Upper lobe of left lung (tissue), 6 donors: Measurements from ENCODE around the gene FAHD1. TPM values are rescaled to one million over a fixed set of nuclear protein-coding genes. Genes with fewer than 3 reads are reported as not detected.

ENCODE experiments used
- ATAC-seq, 2 donors: fragments of 200-7000 bp; cut with Tn5 transposase; one replicate each; pipeline ENCODE4 v1.9.1; 2022; ENCODE audit warnings: mild to moderate bottlenecking in 2 of 2, moderate library complexity in 2 of 2; ENCODE audit not compliant: low FRiP score in 2 of 2
- DNase-seq, 2 donors: peaks; one replicate each; pipeline ENCODE4 v3.0.0-alpha.2; 2019 to 2020
- H3K27ac ChIP-seq, 4 donors: fragments of 200-600 bp; sonication (generic); one replicate each; pipeline ENCODE4 v1.5.1; 2016 to 2019
- H3K27me3 ChIP-seq, 4 donors: fragments of 200-600 bp; sonication (generic); one replicate each; pipeline ENCODE4 v1.5.1; 2017 to 2019
- H3K36me3 ChIP-seq, 4 donors: fragments of 200-600 bp; sonication (generic); one replicate each; pipeline ENCODE4 v1.5.1; 2016 to 2019
- H3K4me1 ChIP-seq, 4 donors: fragments of 200-600 bp; sonication (generic); one replicate each; pipeline ENCODE4 v1.5.1; 2018 to 2019
- H3K4me3 ChIP-seq, 4 donors: fragments of 200-600 bp; sonication (generic); one replicate each; pipeline ENCODE4 v1.5.1; 2017 to 2019; ENCODE audit warnings: mild to moderate bottlenecking in 2 of 4, moderate library complexity in 1 of 4
- H3K9me3 ChIP-seq, 4 donors: fragments of 200-600 bp; sonication (generic); one replicate each; pipeline ENCODE4 v1.5.1; 2018 to 2019
- EP300 ChIP-seq, 4 donors: sonication (generic); formaldehyde crosslinking; IDR thresholded peaks; one replicate each; pipeline ENCODE4 v1.5.1; 2017; ENCODE audit warnings: antibody characterized with exemption in 4 of 4, control low read depth in 2 of 4
- POLR2A ChIP-seq, 4 donors: fragments of 450-650 bp; IDR thresholded peaks; one replicate each; pipeline ENCODE4 v1.5.1; 2016 to 2017; ENCODE audit warnings: antibody characterized with exemption in 4 of 4, mild to moderate bottlenecking in 2 of 4
- POLR2AphosphoS5 ChIP-seq, 2 donors: sonication (generic); formaldehyde crosslinking; IDR thresholded peaks; one replicate each; pipeline ENCODE4 v1.5.1; 2017; ENCODE audit warnings: antibody characterized with exemption in 2 of 2
- WGBS, 2 donors: methylation state at CpG; one replicate each; pipeline ENCODE4 v1.1.5; 2017 to 2018; 5-methylcytosine and 5-hydroxymethylcytosine counted together
- total RNA-seq, 6 donors: library from RNA; depleted of rRNA in 4 of 6; stranded (reverse); fragments of >200 nt in 4 of 6; gene quantifications; one replicate each; pipeline versions ENCODE4 v1.1.0 to v1.2.1, GENCODE V29; 2016 to 2021
- TF ChIP-seq, protein P1 (sequence below), 6 experiments: fragments of 450-650 bp in 4 of 6; fragments of 200-600 bp in 2 of 6; sonication (generic) in 2 of 6; IDR thresholded peaks; one replicate each; pipeline ENCODE4 v1.5.1; 2016 to 2019; ENCODE audit warnings: antibody characterized with exemption in 6 of 6
- donor health status: DM: no; HTN: no; CAD: no; lungs with moderate emphysema.
- donor health status: DM: no; HTN: yes; CAD: no; lungs with severe emphysema.

Gene FAHD1
- total RNA-seq, 6 donors from 2014 or later: 22.1 to 42.1 (median 32.6) TPM

- ATAC-seq (no peak), DNase-seq (no peak)
- no peak overlapping the region for H3K27ac ChIP-seq
- H3K27me3 ChIP-seq: no peaks in the 10 kb centered on the region
- no peak overlapping the region for H3K4me3 ChIP-seq
- H3K4me1 ChIP-seq: peaks cover 3 to 8% (median 4%) of the 10 kb centered on the region in 4 donors
- H3K9me3 ChIP-seq: no peaks in the 10 kb centered on the region
- WGBS, 2 donors: 94 to 98% methylated on average over 14 to 15 of the region's 16 CpGs
- TF ChIP-seq POLR2AphosphoS5 (IDR thresholded peaks at IDR 0.05) (no peak), EP300 (IDR thresholded peaks at IDR 0.05) (no peak), POLR2A (IDR thresholded peaks at IDR 0.05) (no peak)
- TF ChIP-seq, protein P1, sequence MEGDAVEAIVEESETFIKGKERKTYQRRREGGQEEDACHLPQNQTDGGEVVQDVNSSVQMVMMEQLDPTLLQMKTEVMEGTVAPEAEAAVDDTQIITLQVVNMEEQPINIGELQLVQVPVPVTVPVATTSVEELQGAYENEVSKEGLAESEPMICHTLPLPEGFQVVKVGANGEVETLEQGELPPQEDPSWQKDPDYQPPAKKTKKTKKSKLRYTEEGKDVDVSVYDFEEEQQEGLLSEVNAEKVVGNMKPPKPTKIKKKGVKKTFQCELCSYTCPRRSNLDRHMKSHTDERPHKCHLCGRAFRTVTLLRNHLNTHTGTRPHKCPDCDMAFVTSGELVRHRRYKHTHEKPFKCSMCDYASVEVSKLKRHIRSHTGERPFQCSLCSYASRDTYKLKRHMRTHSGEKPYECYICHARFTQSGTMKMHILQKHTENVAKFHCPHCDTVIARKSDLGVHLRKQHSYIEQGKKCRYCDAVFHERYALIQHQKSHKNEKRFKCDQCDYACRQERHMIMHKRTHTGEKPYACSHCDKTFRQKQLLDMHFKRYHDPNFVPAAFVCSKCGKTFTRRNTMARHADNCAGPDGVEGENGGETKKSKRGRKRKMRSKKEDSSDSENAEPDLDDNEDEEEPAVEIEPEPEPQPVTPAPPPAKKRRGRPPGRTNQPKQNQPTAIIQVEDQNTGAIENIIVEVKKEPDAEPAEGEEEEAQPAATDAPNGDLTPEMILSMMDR (IDR thresholded peaks at IDR 0.05): no peak
- H3K36me3 ChIP-seq: peaks cover 20 to 67% (median 45%) of the 10 kb centered on the region in 4 donors
These were observed 16.5 kb upstream of the FAHD1 start for GRCh38 chr16:1810536-1810935.

DNA sequence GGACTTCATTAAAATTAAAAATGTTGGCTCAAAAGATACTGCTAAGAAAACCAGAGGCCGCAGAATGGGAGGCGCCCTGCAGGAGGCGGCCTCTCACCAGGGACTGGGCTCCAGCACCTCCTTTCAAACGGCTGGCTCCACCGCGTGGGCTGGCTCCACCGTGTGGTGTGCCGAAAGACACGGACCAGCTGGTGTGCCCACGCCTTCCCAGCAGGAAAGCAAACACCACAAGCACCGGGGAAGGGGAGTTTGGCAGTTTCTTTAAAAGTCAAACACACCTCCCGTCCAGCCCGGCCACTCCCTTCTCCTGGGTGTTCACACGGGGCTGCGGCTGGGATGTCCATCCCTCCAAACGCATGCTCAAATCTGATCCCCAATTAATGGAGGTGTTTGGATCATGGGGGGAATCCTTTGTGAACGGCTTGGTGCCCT is 14.3 kb upstream of the FAHD1 start:
- WGBS, 2 donors: 25 to 35% methylated on average over 11 to 15 of the region's 17 CpGs
- no peak overlapping the region for H3K27ac ChIP-seq
- peaks cover 3 to 8% (median 4%) of the 10 kb centered on the region in 4 donors for H3K4me1 ChIP-seq
- DNase-seq: peak; percentile 87 to 91
- peak; percentile 86 to 92 for ATAC-seq
- no peak overlapping the region for H3K4me3 ChIP-seq
- no peaks in the 10 kb centered on the region for H3K9me3 ChIP-seq
- peak; percentile 47 to 76 for TF ChIP-seq POLR2AphosphoS5 (IDR thresholded peaks at IDR 0.05)
- TF ChIP-seq, protein P1 (IDR thresholded peaks at IDR 0.05): peak; percentile 19 to 71 (median 49)
- TF ChIP-seq EP300 (IDR thresholded peaks at IDR 0.05): no peak
- no peaks in the 10 kb centered on the region for H3K27me3 ChIP-seq
- H3K36me3 ChIP-seq: peaks cover 22 to 69% (median 55%) of the 10 kb centered on the region in 4 donors

GRCh38 chr16:1815461-1815860 is 11.5 kb upstream of the FAHD1 start:
- Histone ChIP-seq H3K27ac (no peak overlapping the region), H3K27me3 (no peaks in the 10 kb centered on the region), H3K9me3 (no peaks in the 10 kb centered on the region), H3K36me3 (peaks cover 10 to 71% (median 55%) of the 10 kb centered on the region in 4 donors), H3K4me3 (no peak overlapping the region), H3K4me1 (peaks cover 3 to 8% (median 4%) of the 10 kb centered on the region in 4 donors)
- TF ChIP-seq POLR2A (IDR thresholded peaks at IDR 0.05): no peak
- TF ChIP-seq POLR2AphosphoS5 (IDR thresholded peaks at IDR 0.05): no peak
- no peak for TF ChIP-seq EP300 (IDR thresholded peaks at IDR 0.05)
- TF ChIP-seq, protein P1 (IDR thresholded peaks at IDR 0.05): no peak
- DNase-seq: no peak
- 92 to 95% methylated on average over 11 of the region's 11 CpGs for WGBS, 2 donors
- ATAC-seq: no peak

DNA sequence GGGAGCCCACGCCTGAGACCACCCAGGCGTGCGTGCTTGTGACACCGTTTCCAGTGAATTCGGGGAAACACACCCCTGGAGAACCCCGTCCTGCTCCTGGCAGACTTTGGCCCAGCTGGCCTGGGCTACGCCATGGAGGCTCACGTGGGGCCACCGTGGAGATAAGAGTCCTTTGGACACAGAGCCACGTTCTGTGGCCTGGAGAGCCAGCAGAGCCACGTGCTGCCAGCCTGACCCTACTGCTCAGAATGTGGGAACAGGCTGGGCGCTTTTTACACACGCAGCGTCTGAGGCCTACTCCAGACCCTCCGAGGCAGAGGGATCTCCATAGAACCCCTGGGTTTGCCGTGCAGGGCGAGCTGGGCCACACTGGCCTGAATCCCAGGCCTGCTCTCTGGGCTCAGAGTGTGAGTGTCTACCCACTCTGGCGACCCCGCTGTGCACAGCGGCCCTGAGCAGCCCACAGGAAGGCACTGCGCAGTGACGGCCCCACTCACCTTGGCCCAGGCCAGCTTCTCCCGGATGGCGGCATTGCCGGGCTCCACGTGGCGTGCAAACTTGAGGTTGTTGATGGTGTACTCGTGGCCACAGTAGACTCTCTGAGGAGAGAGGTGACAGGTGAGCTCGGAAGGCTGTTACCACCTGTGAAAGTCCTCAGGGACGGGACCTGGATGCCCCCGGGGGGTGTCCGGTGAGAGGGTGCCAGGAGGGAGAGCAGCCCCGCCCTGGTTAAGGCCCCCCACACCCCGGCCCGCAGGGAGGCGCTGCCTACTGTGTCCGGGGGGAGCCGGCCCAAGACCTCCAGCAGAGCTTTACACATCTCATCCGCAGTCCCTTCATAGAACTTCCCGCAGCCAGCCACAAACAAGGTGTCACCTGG is 10.4 kb upstream of the FAHD1 start:
- no peak for ATAC-seq
- H3K36me3 ChIP-seq: peaks cover 20 to 80% (median 60%) of the 10 kb centered on the region in 4 donors
- peaks cover 3 to 8% (median 4%) of the 10 kb centered on the region in 4 donors for H3K4me1 ChIP-seq
- TF ChIP-seq POLR2A (IDR thresholded peaks at IDR 0.05): no peak
- TF ChIP-seq, protein P1 (IDR thresholded peaks at IDR 0.05): no peak
- TF ChIP-seq POLR2AphosphoS5 (IDR thresholded peaks at IDR 0.05): no peak
- no peak for TF ChIP-seq EP300 (IDR thresholded peaks at IDR 0.05)
- no peak overlapping the region for H3K4me3 ChIP-seq
- peak in 1 of 2 donors; percentile 72 for DNase-seq
- no peak overlapping the region for H3K27ac ChIP-seq
- 91 to 97% methylated on average over 12 to 27 of the region's 40 CpGs for WGBS, 2 donors
- no peaks in the 10 kb centered on the region for H3K9me3 ChIP-seq
- no peaks in the 10 kb centered on the region for H3K27me3 ChIP-seq
